Activated T-helper 1 cell treated with anti-CD3 and anti-CD28 coated beads, Interleukin-2, amount 50 U/mL, for 16 hours (primary cell): Measurements from ENCODE around the gene MRPL22.
"Not testable (repeated sequence)": the region's sequence is repeated elsewhere in the genome, so short reads cannot be mapped to it uniquely, and the experiment has no call there.

Source experiments
- DNase-seq, 2 donors: peaks; one replicate each; pipeline ENCODE4 v3.0.0-alpha.2; 2020; ENCODE audit warnings: low read depth in 1 of 2, low spot score in 1 of 2

MRPL22 gene

DNA sequence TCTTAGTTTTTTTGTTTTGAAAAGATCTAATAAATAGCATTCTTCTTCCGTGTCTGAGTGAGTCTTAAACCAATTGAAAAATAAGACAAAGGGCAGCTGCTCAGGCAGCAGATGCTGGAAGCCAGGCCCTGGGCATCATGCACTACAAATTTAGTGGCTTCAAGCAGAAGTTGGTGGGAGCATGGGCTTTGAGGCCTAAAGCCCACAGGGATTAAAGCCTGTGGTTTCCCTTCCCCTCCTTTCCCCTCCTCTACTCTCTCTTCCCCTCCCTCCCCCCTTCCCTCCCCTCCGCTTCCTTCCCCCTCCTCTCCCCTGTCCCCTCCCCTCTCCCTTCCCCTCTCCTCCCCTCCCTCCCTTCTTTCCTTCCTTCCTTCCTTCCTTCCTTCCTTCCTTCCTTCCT lies 52.6 kb downstream of the MRPL22 start:
- DNase-seq = no peak

DNA sequence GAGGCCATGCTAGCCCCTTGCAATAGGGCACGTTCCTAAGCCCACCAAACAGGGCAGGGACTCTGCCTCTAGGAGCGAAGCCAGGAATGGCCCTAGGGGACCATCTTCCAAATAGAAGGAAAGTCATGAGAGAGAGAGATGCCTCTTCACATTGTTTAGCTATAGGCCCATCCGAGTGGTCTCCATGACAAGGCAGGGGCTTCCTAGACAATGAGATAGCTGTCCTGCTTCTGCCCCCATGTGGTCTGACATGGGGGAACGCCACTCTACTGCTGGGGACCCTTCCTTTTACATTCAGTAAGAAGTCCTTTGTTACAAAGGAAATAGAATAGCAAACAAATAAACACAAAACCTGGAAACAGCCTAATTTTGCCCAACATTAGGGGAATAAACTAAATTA lies 54.8 kb downstream of the MRPL22 start:
- no peak for DNase-seq

DNA sequence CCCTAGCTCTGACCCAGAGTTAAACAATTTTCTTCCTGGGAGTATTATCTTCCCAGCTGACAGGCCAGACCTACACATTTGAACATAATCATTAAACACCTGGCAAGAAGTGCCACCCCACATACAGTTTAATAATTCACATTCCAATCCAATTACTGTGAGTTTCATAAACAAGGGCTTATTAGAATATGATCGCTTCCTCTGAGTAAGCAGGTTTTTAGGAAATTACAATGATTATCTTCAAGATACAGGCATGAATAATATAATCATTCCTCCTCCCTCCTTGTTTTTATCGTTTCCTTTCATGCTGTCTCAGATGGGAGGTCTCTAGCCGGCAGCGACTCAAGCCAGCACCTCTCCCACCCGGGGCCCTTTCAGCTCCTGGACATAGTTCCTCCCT lies 56.9 kb downstream of the MRPL22 start:
- DNase-seq = no peak

DNA sequence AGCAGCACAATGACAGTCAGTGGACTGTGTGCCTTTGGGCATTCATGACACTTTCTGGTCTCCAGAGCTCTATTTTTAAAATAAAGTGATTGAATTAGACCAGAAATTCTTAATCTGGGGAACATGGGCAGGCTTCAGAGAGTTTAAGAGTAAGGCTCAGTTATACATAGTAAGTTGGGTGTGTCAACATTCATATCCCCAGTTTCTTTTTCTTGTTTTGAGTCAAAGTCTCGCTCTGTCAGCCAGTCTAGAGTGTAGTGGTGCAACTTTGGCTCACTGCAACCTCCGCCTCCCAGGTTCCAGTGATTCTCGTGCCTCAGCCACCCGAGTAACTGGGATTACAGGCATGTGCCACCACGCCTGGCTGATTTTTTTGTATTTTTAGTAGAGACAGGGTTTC lies 59.0 kb downstream of the MRPL22 start:
- no peak for DNase-seq

DNA sequence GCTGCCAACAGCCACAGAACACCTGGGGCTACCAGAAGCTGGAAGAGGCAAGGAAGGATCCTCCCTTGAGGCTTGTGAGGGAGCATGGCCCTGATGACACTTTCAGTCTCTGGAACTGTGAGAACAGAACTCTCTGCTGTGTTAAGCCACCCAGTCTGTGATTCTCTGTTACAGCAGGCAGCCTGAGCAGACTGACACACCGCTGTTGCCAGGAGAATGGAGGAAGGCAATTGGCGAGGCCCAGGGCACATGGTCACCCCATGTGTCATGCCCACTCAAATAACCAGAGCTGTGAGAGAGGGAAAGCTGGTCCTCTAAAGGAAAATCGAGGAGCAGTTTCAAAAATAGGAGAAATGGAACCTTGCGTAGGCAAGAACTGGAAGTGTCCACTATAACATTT lies 60.6 kb downstream of the MRPL22 start:
- DNase-seq = no peak

DNA sequence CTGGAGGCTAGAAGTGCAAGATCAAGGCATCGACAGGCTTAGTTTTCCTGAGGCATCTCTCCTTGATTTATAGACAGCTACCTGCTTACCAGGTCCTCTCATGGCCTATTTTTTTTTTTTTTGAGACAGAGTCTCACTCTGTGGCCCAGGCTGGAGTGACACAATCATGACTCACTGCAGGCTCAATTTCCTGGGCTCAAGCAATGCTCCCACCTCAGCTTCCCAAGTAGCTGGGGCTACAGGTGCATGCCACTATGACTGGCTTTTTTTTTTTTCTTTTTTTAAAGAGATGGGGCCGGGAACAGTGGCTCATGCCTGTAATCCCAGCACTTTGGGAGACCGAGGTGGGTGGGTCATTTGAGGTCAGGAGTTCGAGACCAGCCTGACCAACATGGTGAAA lies 61.8 kb downstream of the MRPL22 start:
- DNase-seq = not testable (repeated sequence)

DNA sequence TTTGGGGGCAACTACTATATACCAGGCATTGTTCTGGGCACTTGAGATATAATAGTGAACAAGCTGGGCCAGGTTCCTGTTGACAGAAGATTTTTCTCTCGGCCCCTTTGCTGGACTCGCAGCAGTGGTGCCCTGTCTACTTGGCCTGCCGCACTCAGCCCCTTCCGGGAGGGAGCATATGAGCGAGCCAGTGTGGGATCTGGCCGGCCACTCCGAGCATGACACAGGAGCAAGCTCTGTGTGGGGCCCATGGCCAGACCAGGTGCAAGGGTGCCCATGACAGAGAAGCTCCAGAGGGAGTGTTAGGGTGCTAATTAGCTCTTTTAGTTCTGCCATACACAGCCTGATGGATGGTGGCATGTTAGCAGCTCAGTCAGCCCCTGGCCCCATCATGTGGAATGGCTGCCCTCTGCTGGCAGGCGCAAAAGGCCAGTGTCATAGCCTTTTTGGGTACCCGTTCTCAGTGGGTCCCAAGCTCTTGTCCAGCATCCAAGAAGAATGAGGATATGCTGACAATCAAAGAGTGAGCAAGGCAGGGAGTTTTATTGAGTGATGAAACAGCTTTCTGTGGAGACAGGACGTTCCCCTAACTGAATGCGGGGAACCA lies 63.4 kb downstream of the MRPL22 start:
- DNase-seq = no peak

DNA sequence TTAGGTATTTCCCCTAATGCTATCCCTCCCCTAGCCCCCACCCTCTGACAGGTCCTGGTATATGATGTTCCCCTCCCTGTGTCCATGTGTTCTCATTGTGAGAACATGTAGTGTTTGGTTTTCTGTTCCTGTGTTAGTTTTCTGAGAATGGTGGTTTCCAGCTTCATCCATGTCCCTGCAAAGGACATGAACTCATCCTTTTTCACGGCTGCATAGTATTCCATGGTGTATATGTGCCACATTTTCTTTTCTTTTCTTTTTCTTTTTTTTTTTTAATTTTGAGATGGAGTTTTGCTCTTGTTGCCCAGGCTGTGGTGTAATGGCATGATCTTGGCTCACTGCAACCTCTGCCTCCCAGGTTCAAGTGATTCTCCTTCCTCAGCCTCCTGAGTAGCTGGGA lies 65.4 kb downstream of the MRPL22 start:
- DNase-seq = not testable (repeated sequence)

DNA sequence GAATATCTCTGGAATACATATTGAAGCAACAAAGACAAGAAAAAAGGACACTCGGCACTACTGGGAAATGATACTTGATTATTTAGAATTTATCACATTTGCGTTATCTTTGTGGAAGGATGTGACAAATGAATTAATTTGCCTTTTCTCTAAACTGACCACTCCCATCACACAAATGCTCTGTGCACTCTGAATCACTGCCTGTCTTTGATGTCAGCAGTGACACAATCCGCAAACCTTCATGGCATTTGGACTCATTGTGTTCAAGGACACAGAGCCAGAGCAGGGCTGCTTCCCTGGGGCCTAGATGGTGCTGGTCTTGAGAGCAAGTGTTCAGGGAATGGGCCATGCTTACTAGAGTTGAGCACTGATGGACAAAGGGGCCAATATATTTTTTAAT lies 67.8 kb downstream of the MRPL22 start:
- DNase-seq = no peak

DNA sequence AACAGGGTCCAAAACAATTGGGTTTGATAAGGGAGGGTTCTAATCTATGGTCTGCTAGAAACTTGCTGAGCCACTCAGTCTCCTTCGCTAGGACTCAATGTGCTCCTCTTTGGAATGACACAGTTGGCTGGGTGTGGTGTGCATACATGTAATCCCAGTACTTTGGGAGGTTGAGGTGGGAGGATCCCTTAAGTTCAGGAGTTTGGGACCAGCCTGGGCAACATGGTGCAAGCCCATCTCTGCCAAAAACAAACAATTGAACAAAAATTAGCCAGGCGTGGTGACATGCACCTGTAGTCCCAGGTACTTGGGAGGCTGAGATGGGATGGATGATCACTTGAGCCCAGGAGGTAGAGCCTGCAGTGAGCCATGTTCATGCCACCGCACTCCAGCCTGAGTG lies 70.0 kb downstream of the MRPL22 start:
- DNase-seq = no peak

DNA sequence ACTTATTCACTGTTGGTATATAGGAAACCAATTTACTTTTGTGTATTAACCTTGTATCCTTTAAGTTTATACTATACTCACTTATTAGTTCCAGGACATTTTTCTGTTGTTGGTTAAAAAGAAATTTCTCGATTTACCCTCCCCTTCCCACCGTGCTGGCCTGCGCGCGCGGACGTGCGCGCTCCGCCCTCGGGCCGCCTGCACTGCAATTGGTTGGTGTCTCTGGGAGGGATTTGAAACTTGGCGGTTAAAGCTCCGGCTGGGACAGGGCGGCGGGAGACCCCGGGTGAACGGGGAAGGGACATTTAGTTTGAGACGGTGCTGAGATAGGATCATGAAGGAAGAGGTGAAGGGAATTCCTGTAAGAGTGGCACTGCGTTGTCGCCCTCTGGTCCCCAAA lies 72.7 kb downstream of the MRPL22 start, which contains the start of gene KIF4B:
Gene KIF4B, plus strand, starts transcription at position 230 of the 400 bp plus-strand sequence. Its CDS starts 105 bp downstream, at position 335.
- DNase-seq = no peak

DNA sequence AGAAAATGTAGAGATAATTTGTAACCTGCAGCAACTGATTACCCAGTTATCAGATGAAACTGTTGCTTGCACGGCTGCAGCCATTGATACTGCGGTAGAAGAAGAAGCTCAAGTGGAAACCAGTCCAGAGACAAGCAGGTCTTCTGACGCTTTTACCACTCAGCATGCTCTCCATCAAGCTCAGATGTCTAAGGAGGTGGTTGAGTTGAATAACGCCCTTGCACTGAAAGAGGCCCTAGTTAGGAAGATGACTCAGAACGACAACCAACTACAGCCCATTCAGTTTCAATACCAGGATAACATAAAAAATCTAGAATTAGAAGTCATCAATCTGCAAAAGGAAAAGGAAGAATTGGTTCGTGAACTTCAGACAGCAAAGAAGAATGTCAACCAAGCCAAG lies 74.4 kb downstream of the MRPL22 start:
- DNase-seq = no peak

DNA sequence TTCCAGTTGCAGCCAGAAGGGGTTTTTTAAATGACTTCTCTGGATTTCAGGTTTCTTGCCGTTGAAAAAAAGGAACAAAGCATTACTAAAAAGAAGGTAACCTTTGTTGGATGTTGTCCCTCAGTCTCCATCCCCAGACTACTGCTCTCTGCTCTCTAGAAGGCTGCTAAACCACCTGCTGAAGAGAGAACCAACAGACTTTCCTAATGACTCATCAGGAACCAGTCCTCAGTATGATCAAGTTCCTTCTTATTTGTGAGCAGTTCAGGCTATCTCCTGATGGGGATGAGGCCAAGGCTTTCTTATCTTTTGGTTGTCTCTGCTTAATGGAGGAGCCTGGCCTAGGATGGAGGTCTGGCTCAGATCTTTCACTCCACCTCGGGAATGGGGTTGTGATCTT lies 76.7 kb downstream of the MRPL22 start:
- DNase-seq = no peak
